Measurements from ENCODE around the gene C8A.

C8A gene

DNA sequence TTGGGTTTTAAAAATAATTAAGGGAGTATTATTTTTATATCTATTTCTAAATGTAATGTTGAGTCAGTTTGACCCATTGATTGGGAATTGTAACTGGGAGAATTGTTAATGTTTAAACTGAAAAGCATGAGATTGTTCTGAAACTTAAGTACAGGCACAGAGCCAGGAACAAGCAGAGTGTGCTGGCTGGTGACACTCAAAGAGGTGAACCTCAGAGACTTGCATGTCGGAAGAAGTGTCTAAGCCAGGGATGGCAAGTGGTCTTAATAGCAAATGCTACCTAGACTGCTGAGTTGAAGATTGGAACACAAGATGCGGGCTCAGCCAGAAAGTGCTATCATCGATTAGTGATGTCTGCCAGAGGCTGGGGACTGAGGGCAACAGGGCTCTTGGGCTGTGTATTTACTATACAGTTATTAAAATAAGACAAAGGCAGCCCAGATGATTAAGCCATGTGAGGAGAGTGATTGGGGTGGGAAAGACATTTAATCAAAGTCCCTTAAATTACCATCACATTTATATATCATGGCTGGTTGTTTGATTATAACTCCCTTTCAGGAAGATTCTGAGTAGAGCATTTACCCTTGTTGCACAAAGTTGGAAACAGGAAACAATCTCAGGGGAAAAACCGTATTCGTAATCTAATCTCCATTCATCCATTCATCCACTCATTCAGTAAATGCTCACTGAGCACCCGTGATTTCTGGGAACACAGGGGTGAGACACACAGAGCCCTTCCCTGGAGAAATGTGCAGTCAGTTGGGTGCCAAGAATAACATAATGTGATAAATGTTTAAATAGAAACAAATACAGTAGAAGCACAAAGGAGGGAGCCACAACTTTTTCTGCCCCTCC, 42.8 kb downstream of the C8A start:
- no peak for DNase-seq

DNA sequence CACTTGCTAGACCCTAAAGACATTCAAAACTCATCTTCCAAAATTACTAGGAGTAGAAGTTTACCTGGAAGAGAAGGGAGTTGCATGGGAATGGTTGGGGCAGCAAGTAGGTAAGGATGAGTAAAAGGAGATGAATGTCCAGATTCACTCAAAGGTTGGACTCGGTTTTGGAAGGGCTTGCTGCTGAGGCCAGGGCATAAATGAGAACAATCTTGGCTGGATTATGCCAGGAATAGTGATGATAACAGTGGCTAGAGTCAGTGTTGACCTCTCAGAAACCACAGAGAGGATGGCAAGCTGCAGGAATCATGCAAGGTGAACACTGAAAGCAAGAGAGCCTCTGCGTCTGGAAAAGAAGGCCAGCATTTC, 43.4 kb downstream of the C8A start:
- DNase-seq: no peak

DNA sequence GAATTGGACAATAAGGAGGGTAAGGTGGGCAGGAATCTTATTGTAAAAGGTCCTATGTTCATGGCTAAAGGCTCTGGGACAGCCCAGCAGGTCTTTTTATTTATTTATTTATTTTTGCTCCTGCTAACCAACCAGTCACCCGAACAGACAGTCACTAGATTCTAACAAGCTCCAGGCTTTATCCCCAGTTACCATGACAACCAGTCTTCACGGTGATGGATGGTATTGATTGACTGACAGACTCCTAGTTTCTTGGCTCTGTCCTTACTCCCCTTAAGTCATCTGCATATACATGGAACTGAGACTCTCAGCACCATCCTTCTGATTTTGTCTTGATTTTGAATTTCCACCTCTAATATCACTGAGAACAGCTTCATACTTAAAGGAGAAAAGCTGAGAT, 44.3 kb downstream of the C8A start:
- no peak for DNase-seq

DNA sequence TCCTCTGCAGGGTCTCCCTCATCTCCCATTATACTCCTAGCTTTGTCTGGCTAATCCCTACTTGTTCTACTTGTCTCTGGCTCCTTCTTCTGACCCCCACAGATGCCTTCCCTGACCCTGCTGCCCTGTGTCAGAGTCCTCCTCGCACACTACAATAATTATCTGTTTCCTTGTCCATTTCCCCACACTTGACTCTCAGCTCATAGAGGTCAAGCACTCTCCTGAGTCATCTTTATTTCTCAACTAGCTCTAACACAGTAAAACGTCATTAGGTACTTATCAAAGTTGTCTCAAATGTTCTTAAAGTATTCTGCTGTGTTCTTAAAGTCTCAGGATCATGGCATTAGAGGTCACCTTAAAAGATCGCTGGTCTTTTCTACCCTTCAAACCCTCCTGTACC, 47.1 kb downstream of the C8A start:
- DNase-seq: no peak

DNA sequence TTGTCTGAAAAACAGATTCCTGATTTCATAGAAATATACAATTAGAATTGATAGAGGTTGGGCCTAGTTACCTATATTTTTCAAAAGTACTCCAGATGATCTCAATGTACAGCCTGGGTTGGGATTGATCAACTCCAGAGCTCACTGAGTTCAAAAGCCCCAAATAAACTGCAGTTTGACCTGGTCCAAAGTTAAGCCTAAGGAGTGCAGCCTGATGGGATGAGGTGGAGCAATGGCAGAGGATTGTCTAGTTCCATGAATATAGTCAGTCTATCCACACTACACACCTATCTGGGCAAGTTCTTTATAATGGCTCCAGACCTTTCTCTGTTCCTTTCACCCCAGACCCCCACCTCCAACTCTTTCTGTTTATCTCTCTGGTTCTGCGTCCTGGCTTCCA, 49.2 kb downstream of the C8A start:
- DNase-seq: no peak

DNA sequence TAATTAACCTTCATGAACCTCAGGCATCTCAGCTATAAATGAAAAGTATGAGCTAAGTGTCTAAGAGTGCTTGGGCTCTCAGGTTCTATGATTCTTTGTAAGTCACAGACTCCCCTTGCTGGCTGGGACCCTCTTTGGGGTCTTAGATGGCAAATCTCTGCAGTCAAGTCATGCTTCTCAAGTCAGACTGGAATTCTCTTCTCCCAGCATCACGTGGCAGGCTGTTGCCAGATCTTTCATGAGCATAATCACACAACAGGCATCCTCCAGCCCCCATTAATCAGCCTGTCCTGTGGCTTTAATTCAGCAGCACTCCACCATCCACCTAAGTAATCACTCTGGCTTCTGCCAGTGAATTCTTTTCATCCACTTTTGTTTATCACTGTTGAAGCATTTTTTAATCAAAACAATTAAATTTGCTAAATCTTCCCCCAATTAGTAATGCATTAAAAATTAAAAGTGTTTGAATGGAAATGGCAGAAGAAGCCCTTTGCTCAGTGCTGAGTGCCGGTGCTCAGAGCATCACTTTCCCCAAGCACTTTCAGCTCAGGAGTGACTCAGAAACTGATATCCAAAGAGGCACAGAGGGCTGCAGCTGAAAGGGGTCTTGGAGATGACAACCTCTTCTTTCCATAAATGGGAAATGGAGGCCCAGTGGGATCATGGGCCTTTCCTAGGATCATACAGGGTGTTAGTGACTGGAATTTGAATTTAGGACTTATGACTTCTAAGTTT, 50.2 kb downstream of the C8A start:
- no peak for DNase-seq

DNA sequence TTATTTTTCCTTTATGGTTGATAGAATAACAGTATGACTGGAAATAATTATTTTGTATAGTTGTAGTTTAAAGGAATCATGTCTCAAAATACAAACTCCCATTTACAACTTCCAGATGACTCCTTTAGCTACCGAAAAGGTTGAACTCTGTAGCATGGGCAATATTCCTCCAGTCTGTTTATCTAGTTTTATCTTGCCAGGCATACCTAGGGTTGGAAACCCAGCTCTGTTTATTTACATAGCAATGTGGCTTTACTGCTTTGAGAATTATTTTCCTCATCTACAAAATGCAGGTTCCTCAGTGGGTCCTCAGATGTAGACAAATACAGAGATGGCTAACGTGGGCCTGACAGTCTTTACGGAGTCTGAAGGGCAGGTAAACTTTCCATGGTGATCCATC, 51.1 kb downstream of the C8A start:
- no peak for DNase-seq

DNA sequence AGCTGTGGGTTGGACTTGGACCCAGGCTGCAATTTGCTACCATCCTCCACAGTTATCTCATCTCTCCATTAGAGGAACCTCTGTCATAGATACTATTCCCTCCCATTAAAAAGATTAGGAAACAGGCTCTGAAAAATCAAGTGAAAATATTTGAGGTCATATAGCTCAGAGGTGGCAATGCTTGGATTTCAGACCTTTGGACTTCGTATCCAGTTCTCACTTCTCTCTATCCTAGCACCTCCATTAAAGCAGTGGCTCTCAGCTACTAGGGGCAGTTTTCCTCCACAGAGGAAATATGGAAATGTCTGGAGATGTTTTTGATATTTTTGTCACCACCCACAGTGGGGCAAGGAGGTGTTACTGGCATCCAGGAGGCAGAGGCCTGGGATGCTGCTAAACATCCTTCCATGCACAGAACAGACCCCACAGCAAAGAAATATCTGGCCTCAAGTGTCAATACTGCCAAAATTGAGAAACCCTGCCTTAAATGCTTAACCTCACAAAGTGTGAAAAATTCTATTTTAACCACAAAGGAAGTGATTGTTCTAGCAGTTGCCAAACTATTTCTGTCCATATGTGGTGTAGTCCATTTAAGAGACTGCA, 54.1 kb downstream of the C8A start:
- no peak for DNase-seq

DNA sequence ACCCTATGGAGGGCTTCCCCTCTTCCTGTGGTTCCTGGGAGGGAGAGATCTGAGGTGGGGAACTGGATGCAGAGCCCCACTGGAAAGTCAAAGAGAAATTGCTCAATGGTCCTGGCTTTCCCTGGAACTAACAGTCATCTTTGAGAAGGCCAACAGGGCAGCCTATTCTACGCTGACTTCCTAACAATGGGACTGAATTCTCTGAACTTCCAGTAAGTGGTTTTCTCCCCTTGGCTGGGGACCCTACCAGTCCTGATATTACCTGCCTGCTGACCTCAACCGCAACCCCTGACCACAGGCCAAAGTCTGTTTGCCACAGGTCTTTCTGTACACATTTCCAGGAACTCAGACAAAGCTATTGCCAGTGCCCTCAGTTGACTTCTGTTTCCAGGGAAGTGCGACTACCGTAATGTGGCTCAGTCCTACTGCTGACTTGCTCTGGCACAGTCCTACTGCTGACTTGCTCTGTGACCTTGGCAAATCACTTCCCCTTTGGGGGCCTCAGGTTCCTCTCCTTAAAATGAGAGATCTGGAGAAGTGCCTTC, 55.9 kb downstream of the C8A start:
- no peak for DNase-seq

DNA sequence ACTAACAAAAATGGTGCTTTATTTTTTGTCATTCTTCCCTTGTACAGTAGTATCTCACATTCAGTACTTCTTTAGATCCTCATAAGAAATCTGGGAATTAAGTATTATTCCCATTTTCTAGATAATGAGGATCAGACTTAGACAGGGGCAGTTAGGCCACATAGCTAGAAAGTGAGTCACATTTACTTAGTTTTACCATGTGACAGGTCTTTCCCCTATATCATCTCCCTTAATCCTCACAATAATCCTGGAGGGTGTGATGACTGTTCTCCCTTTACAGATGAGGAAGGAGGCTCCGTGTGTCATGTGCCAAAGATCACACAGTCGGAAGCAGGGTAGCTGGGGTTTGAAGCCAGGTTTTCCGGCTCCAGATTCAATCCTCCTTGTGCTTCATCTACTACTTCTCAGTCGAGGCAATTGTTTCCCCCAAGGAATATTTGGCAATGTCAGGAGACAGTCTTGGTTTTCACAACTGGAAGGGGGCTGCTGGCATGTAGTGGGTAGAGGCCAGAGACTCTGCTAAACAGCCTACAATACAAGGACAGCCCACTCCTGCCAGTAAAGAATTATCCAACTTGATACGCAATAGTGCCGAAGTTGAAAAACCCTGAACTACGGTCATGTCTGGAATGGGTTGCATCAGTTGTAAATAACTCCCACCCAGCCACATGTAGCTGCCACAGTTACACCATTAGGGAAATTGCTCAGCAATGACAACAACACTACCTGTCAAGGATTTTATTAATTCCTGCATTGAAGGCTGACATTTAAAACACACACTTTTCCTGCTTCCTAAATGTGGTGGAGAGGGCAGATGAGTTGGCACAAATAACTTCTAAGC, 56.7 kb downstream of the C8A start:
- DNase-seq: no peak

DNA sequence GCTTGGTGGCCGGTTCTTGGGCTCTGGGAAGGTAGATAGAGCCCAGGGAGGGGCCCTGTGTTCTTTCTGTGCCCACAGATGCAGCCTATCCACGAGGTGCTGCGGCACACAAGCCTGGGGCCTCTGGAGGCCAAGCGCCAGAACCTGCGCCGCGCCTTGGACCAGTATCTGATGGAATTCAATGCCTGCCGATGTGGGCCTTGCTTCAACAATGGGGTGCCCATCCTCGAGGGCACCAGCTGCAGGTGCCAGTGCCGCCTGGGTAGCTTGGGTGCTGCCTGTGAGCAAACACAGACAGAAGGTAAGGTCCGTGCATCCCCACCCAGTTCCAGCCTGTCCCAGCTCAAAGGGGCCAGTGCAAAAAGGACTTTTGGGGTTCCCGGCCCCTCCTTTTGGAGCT, 57.7 kb downstream of the C8A start:
- no peak for DNase-seq

DNA sequence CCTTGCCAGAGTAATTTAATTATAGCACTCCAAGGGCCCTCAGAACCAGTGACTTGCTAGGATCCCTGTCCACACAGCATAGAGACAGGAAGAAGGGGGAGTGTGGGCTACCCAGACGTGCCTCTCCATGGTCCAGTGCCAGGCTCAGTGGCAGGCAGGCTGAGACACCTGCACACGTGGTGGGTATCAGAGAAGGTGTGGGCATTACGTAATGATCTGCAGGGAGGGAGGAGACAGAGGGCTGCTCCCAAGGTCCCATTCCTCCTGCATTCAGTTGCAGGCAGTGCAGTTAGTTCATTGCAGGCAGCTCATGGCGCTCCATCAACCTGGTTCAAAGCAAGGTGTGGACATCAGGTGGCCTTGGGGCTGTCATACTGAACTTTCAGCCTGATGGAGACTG, 61.4 kb downstream of the C8A start:
- peak in 1 of 3 experiments; percentile 83 for DNase-seq

DNA sequence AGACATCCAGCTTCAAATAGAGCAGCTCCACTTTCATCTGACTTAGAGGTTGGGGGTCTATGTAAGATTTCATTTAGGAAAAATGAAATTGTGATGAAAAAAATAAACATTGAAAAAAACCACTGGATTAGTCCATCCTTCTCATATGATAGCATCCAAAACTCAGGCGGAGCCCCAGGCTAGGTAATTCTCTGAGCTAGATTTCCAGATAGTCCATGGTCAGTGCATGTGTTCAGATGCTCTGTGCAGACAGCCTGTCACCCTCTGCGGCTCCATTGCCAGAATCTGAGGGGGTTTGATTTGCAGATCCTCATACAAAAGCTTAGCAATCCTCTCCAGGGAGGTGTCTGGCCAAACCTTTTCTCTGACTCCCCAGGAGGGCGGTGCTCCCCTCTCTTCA, 62.0 kb downstream of the C8A start:
- no peak for DNase-seq

DNA sequence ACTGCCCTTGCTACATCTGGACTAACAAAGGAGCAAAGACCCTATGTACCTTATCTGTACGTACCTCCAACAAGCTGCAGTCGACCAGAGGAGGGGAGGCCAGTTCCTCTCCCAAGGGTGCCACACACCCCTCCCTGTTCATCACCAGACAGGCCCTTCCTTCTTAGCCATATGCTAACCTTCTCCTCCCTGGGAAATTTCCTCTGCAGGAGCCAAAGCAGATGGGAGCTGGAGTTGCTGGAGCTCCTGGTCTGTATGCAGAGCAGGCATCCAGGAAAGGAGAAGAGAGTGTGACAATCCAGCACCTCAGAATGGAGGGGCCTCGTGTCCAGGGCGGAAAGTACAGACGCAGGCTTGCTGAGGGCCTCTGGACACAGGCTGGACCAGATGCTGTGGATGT, 62.8 kb downstream of the C8A start:
- DNase-seq: no peak

DNA sequence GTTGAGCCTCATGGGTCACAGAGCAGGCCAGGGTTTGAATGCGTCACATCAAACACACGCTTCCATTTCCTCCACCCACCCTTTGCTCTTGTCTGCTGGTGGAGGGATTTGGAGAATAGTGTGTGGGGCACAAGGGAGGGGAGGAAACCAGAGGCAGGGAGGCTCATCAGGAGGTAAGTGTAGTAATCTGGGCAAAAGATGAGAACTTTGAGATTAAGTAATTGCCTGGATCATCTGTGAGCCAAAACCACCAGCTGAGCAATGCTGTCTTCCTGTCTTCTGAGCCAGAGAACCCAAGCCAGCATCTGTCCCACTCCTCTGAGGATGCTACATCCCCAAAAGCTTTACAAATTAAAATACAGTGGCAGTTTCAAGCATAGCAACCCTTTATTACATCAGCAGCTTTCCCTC, 66.0 kb downstream of the C8A start:
- DNase-seq: no peak

DNA sequence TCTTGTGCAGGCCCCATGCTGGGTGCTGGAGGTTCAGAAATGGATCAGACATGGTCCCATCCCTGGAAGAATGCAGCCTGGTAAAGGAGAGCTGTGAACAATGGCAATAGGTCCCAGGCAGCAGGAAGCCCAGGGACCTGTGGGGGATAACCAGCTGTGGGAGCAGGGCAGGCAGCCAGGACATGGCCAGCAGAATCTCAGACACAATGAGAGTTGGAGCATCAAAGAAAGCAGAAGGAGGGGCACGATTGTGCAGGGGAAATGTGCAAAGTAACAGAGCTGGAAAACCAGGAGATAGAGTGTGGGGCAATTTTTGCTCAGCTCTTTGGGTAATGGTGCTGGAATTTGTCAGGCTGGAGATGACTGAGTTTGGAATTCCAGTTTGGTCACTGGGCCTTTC, 66.9 kb downstream of the C8A start:
- no peak for DNase-seq

DNA sequence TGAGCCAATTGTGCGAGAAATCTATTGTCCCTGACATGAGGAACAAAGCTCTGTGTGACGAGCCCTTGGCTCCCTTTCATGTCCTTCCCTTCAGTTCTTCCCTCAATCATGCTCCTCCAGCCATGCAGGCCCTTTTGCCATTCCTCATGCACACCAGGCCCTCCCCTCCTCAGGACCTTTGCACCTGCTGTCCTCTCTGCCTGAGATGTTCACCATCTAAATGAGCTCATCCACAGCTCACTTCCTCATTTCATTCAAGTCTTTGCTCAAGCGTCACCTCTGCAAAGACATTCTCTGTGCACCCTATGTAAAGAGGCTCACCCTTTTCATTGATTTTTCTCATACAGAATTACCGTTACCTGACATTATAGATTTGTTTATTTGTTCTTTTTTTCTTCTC, 67.5 kb downstream of the C8A start:
- no peak for DNase-seq

DNA sequence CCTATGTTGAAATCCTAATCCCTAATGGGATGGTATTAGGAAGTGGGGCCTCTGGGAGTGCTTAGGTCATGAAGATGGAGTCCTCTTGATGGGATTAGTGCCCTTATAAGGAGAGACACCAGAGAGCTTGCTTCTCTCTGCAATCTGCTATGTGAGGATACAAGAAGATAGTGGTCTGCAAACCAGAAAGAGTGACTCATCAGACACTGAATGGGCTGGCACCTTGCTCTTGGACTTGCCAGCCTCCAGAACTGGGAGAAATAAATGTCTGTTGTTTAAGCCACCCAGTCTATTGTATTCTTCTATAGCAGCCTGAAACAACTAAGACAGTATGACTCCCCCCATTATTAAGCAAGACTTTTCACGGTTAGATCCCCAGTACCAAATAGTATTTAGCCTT, 67.9 kb downstream of the C8A start:
- DNase-seq: no peak

DNA sequence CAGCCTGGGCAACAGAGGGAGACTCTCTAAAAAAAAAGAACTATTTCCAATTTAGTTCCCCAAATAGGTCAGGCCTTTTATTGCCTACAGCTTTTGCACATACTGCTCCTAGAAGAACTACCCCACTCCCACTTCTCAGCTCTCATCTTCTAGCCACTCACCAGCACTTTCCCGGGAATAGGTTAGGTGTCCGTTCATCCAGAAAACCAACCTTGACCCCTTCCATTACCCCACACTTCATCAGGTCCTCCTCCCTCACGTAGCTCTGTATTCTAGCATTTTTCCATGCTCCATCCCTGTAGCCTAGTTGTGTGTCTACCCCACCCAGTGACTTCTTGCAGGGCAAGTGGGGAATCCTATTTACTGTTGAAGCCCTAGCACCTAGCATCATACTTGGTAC, 68.6 kb downstream of the C8A start:
- DNase-seq: no peak

DNA sequence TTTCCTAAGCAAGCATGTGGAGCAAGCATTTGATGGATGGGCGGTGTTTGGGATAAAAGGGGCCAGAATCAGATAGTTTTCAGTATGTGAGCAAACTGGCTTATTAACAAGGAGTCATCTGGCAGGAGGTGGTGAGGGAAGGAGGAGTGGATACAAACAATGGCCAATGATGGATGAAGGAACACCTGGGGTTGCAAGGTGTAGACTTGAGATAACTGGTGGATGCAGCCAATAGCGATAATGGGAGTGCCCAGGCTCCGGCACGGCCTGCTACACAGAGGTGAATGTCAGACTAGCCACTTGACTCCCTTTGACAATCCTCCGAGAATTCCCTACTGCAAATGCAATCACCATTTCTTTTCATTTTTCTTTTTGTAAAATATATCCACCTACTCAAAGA, 69.5 kb downstream of the C8A start:
- no peak for DNase-seq

DNA sequence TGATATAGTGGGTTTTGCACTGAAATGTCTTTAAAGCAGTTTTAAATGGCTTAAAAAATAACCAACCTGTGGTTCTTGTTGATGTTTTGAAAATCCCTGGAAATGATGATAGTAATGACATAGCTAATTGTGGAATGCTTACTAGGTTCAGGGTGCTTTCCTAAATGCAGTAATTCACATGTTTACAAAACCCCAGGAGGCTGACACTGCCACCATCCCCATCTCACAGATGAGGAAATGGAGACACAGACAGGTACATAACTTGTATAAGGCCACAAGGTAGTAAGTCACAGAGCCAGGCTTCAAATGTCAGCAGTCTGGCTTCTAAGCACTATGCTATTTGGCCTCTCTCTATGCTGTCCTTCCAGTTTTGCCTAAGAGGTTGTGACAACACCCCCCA, 70.6 kb downstream of the C8A start:
- DNase-seq: no peak

DNA sequence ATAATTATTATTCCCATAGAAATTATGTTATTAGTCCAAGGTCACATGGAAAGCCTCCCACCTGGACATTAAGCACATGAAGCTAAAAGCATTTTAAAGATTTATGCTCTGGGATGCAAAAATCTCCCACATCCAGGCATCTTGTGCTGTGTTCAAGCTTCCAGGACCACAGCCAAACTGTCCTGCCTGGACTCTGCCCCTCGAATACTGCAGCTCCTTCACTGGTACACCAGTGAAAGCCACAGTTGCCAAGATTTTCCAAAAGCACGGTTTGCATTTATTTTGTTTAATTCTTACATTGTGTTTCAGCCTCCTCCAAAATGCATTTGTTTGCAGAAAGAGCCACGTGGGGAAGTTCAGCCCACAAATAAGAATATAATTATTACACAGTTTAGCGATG, 72.6 kb downstream of the C8A start:
- no peak for DNase-seq

DNA sequence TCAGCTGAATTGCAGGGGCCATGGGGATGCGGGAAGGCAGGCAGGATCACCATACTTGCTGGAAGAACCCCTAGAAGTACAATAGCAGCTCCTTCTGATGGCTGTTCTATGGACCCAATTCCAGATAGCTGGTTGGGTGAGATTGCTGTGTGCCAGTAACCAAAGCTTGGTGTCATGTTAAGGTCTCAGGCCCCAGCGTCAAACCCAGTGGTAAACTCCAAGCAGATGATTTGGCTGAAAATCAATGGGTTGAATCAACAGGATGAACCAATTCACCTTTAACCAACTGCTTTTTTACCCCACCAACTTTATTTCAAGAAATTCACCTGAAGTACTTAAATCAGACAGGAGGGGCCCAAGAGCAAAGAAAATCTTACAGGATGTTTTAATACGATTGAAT, 73.4 kb downstream of the C8A start:
- no peak for DNase-seq
